DND-41 (cell line): ENCODE results near the gene LRRC47.

ENCODE experiments used
- ATAC-seq: fragments of 200-7000 bp; cut with Tn5 transposase; 3 replicates; pipeline ENCODE4 v1.9.1; 2021; ENCODE audit warnings: low read depth; ENCODE audit not compliant: insufficient read depth
- DNase-seq: peaks from one replicate; pipeline ENCODE4 v3.0.0-alpha.2; 2020
- H2AFZ ChIP-seq: 2 replicates; pipeline ENCODE4 v1.6.0; 2012; ENCODE audit warnings: low read depth, low read length
- H3K27ac ChIP-seq: 2 replicates; pipeline ENCODE4 v1.5.1; 2012; ENCODE audit warnings: low read length, inconsistent platforms
- H3K27me3 ChIP-seq: fragments of 200-600 bp; sonication (generic); 2 replicates; pipeline ENCODE4 v1.6.0; 2012; ENCODE audit warnings: low read length, mild to moderate bottlenecking, inconsistent platforms; ENCODE audit not compliant: insufficient read depth, poor library complexity
- H3K36me3 ChIP-seq: 2 replicates; pipeline ENCODE4 v1.5.1; 2012; ENCODE audit warnings: low read length, inconsistent platforms; ENCODE audit not compliant: insufficient read depth
- H3K4me1 ChIP-seq: 2 replicates; pipeline ENCODE4 v1.5.1; 2012; ENCODE audit warnings: mild to moderate bottlenecking, low read length; ENCODE audit not compliant: insufficient read depth
- H3K4me2 ChIP-seq: 2 replicates; pipeline ENCODE4 v1.6.0; 2012; ENCODE audit warnings: mild to moderate bottlenecking, moderate library complexity, low read length, inconsistent platforms; ENCODE audit not compliant: insufficient read depth
- H3K4me3 ChIP-seq, 2 experiments: fragments of 200-600 bp in 1 of 2; shearing (Covaris generic) in 1 of 2; 2 replicates each; pipeline ENCODE4 v1.5.1; 2012 to 2016; ENCODE audit warnings: inconsistent platforms in 2 of 2, low read length in 2 of 2, mild to moderate bottlenecking in 2 of 2, low read depth in 1 of 2, moderate library complexity in 1 of 2
- H3K79me2 ChIP-seq: 2 replicates; pipeline ENCODE4 v1.6.0; 2012; ENCODE audit warnings: low read length, inconsistent platforms; ENCODE audit not compliant: insufficient read depth
- H3K9ac ChIP-seq: 2 replicates; pipeline ENCODE4 v1.6.0; 2012; ENCODE audit warnings: low read depth, mild to moderate bottlenecking, inconsistent platforms, low read length, moderate library complexity
- H3K9me3 ChIP-seq: 2 replicates; pipeline ENCODE4 v1.5.1; 2012; ENCODE audit warnings: low read length, moderate library complexity, mild to moderate bottlenecking, inconsistent platforms; ENCODE audit not compliant: insufficient read depth, severe bottlenecking
- H4K20me1 ChIP-seq: 2 replicates; pipeline ENCODE4 v1.6.0; 2012; ENCODE audit warnings: low read length; ENCODE audit not compliant: insufficient read depth
- EZH2 ChIP-seq: IDR thresholded peaks from 3 replicates; pipeline ENCODE4 v1.6.1; 2012; ENCODE audit warnings: borderline replicate concordance, low read depth, mild to moderate bottlenecking, moderate library complexity, low read length, inconsistent platforms; ENCODE audit not compliant: severe bottlenecking
- TF ChIP-seq, protein P1 (sequence below): IDR thresholded peaks from 2 replicates; pipeline ENCODE4 v1.5.1; 2012; ENCODE audit warnings: borderline replicate concordance, low read length, moderate library complexity, mild to moderate bottlenecking; ENCODE audit not compliant: poor library complexity, severe bottlenecking; ENCODE audit errors: extremely low read depth

The LRRC47 gene

DNA sequence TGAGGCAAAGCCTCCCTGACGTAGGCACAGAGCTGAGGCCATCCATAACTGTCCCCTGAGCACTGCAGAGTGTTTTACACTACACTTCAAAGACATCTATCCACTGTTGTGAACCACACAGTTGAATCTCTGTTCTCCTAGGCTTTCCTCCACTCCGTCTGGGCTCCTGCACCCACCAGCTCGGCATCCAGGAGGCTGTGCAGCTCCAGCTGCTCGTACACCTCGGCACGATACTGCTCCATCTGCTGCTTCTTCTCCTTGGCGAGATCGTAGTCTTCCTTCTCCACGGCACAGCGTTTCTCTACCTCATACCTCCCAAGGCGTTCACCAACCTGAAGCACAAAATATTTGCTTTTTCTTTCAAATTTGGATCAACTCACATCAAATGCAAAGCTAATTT lies 42.5 kb upstream of the LRRC47 start:
- Histone ChIP-seq H3K27ac (no peak overlapping the region), H3K79me2 (no peaks in the 10 kb centered on the region), H2AFZ (no peak overlapping the region), H3K27me3 (no peaks in the 10 kb centered on the region), H3K36me3 (peaks cover 66% of the 10 kb centered on the region), H3K4me2 (no peak overlapping the region), H3K4me1 (no peaks in the 10 kb centered on the region), H3K9me3 (no peaks in the 10 kb centered on the region), H3K4me3 (no peak overlapping the region), H4K20me1 (no peaks in the 10 kb centered on the region), H3K9ac (no peak overlapping the region)
- TF ChIP-seq, protein P1, sequence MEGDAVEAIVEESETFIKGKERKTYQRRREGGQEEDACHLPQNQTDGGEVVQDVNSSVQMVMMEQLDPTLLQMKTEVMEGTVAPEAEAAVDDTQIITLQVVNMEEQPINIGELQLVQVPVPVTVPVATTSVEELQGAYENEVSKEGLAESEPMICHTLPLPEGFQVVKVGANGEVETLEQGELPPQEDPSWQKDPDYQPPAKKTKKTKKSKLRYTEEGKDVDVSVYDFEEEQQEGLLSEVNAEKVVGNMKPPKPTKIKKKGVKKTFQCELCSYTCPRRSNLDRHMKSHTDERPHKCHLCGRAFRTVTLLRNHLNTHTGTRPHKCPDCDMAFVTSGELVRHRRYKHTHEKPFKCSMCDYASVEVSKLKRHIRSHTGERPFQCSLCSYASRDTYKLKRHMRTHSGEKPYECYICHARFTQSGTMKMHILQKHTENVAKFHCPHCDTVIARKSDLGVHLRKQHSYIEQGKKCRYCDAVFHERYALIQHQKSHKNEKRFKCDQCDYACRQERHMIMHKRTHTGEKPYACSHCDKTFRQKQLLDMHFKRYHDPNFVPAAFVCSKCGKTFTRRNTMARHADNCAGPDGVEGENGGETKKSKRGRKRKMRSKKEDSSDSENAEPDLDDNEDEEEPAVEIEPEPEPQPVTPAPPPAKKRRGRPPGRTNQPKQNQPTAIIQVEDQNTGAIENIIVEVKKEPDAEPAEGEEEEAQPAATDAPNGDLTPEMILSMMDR = no peak
- TF ChIP-seq EZH2 = no peak
- no peak for DNase-seq
- ATAC-seq = no peak

DNA sequence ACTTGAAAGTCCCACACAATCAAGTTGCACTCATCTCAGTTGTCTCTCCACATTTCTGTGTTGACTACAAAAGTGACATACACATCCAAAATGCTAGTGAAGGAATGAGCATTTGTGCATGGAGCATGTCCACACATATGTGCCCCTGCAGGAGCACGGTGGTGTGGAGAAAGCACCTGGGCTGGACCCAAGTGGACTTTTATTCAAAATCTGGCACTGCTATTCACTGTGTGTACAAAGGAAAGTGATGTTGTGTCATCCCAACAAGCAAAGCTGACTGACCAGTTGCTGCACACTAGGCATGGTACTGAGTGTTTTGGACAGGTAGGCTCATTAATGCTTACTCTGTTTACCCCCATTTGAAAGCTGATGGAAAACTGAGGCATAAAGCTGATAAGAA lies 41.4 kb upstream of the LRRC47 start:
- Histone ChIP-seq H3K36me3 (peaks cover 68% of the 10 kb centered on the region), H3K4me3 (no peak overlapping the region), H3K9ac (no peak overlapping the region), H3K79me2 (no peaks in the 10 kb centered on the region), H4K20me1 (no peaks in the 10 kb centered on the region), H2AFZ (no peak overlapping the region), H3K9me3 (no peaks in the 10 kb centered on the region), H3K27me3 (no peaks in the 10 kb centered on the region), H3K4me1 (no peaks in the 10 kb centered on the region), H3K27ac (no peak overlapping the region), H3K4me2 (no peak overlapping the region)
- DNase-seq = no peak
- no peak for ATAC-seq
- TF ChIP-seq EZH2 = no peak
- TF ChIP-seq, protein P1 = no peak

DNA sequence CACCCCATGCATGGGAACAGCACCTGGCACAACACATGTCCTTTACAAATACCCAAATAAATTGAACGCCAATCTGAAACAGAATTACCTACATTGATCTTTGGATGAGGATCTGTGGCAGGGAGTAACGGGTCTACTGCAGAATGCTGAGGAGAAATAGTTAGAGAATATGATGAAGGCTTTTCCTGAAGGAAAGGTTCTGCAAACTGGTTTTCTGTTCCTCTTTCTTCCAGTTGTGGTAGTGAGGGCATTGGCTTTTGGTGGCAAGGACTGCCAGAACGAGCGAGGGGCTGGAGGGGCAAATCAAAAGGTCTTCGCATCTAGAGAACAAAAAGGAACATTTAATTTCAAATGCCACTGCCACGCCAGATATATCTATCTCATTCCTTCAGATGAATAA lies 40.9 kb upstream of the LRRC47 start:
- Histone ChIP-seq H3K36me3 (peaks cover 70% of the 10 kb centered on the region), H3K9me3 (no peaks in the 10 kb centered on the region), H3K4me1 (no peaks in the 10 kb centered on the region), H3K27ac (no peak overlapping the region), H3K9ac (no peak overlapping the region), H3K4me3 (no peak overlapping the region), H3K79me2 (no peaks in the 10 kb centered on the region), H3K27me3 (no peaks in the 10 kb centered on the region), H4K20me1 (no peaks in the 10 kb centered on the region), H2AFZ (no peak overlapping the region), H3K4me2 (no peak overlapping the region)
- TF ChIP-seq, protein P1 = no peak
- TF ChIP-seq EZH2 = no peak
- DNase-seq = no peak
- ATAC-seq = no peak

DNA sequence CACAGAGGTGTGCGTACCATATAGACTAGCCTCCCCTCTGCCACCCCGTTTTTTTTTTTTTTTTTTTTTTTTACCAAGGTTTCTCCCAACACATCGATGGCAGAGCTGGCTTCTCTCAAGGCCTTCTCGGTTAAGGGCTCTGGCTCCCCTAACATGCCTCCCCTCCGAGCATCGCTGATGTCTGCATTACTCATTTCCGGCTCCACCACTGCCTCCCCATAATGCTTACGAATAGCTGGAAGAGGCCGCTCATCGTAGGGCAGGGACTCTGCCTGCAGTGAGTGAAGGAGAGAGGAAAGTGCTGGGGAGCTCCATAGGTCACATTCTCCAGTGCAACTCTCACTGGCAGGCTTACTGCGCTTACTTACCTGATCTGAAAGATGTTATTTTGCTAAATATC lies 40.1 kb upstream of the LRRC47 start:
- no peak overlapping the region for H3K27ac ChIP-seq
- H2AFZ ChIP-seq = no peak overlapping the region
- H3K4me3 ChIP-seq = no peak overlapping the region
- H3K27me3 ChIP-seq = no peaks in the 10 kb centered on the region
- peaks cover 72% of the 10 kb centered on the region for H3K36me3 ChIP-seq
- no peaks in the 10 kb centered on the region for H3K79me2 ChIP-seq
- ATAC-seq (no peak), DNase-seq (no peak)
- H3K4me1 ChIP-seq = no peaks in the 10 kb centered on the region
- no peaks in the 10 kb centered on the region for H3K9me3 ChIP-seq
- no peak overlapping the region for H3K9ac ChIP-seq
- TF ChIP-seq, protein P1 = no peak
- no peak for TF ChIP-seq EZH2
- H3K4me2 ChIP-seq = no peak overlapping the region
- H4K20me1 ChIP-seq = no peaks in the 10 kb centered on the region
